Measurements from ENCODE around the gene AMOTL2.

DNA sequence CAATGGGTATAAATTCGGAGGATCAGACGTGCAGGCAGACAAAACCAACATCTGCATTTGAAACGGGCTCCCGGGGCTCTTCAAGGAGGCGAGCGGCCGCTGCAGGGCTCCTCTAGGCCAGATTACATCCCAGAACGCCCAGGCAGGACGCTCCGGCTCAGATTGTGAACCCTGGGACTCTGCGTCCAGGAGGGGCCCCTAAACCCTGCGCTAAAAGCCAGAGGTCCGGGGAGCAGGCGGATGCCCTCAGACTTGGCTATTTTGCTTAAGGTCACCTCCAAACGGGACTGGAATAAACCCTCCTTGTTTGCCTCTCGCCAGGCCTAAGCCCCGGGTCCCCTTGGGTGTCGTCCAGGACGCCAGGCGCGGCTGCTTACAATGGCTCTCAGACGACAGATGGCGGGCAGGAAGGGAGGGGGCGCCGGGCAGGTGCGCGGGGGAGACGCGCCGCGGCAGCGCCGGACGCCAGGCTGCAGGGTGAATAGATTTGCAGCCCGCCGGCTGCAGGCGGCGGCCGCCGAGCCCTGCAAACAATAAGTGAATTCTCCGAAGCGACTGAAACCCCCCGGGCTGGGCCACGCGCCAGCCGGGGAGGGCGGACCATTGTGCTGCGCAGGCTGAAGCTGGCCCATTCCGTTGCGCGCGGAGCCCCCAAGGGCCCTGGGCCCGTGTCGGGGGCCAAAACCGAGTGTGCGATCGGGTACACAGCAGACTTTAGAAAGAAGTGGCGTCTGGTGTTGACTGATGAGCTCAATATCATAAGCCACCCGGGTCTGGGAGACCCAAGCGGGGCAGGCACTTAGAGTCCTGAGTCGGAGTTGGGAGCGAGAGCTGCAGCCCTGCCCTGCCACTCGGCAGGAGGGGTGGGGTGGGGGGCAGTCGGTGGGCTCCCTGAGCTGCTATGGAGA is 32.3 kb upstream of the AMOTL2 start:
- TF ChIP-seq, protein P1, sequence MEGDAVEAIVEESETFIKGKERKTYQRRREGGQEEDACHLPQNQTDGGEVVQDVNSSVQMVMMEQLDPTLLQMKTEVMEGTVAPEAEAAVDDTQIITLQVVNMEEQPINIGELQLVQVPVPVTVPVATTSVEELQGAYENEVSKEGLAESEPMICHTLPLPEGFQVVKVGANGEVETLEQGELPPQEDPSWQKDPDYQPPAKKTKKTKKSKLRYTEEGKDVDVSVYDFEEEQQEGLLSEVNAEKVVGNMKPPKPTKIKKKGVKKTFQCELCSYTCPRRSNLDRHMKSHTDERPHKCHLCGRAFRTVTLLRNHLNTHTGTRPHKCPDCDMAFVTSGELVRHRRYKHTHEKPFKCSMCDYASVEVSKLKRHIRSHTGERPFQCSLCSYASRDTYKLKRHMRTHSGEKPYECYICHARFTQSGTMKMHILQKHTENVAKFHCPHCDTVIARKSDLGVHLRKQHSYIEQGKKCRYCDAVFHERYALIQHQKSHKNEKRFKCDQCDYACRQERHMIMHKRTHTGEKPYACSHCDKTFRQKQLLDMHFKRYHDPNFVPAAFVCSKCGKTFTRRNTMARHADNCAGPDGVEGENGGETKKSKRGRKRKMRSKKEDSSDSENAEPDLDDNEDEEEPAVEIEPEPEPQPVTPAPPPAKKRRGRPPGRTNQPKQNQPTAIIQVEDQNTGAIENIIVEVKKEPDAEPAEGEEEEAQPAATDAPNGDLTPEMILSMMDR (IDR thresholded peaks at IDR 0.05), result no peak
- no peak for TF ChIP-seq POLR2A (IDR thresholded peaks at IDR 0.05)

All from esophagus squamous epithelium (tissue), 4 donors.